Brain microvascular endothelial cell (primary cell): ENCODE measurements around the gene KRTAP10-3.

Experiments
- DNase-seq: peaks from one replicate; pipeline ENCODE4 v3.0.0-alpha.2; 2020
- H3K27ac ChIP-seq: fragments of 250-450 bp; sonication (Bioruptor Pico); 2 replicates; pipeline ENCODE4 v1.5.1; 2020; ENCODE audit warnings: mild to moderate bottlenecking, moderate library complexity
- H3K27me3 ChIP-seq: fragments of 250-450 bp; sonication (Bioruptor Pico); replicated peaks from 2 replicates; pipeline ENCODE4 v1.5.1; 2020; ENCODE audit warnings: mild to moderate bottlenecking
- H3K36me3 ChIP-seq: fragments of 250-450 bp; sonication (Bioruptor Pico); replicated peaks from 2 replicates; pipeline ENCODE4 v1.5.1; 2020; ENCODE audit warnings: mild to moderate bottlenecking
- H3K4me3 ChIP-seq: 2 replicates; pipeline ENCODE4 v1.5.1; 2011; ENCODE audit warnings: low read depth, mild to moderate bottlenecking, control low read depth, low read length, moderate library complexity
- CTCF ChIP-seq: IDR thresholded peaks from 2 replicates; pipeline ENCODE4 v1.5.1; 2011; ENCODE audit warnings: low read depth, mild to moderate bottlenecking, moderate library complexity, low read length, control low read depth, inconsistent platforms; ENCODE audit errors: missing control alignments
- in situ Hi-C: cut with HindIII; loops from 2 replicates; pipeline ENCODE4 v1.10.0; 2017; ENCODE audit warnings: low sequenced_read_pairs, low pct_ligation_motif_present

The KRTAP10-3 gene

GRCh38 chr21:44537930-44538911 is 20.4 kb downstream of the KRTAP10-3 start:
- no peaks in the 10 kb centered on the region for H3K27me3 ChIP-seq
- no peaks in the 10 kb centered on the region for H3K36me3 ChIP-seq
- in situ Hi-C loops: no loop called here
- no peak overlapping the region for H3K27ac ChIP-seq
- H3K4me3 ChIP-seq: no peak overlapping the region
- no peak for DNase-seq
- no peak for TF ChIP-seq CTCF

DNA sequence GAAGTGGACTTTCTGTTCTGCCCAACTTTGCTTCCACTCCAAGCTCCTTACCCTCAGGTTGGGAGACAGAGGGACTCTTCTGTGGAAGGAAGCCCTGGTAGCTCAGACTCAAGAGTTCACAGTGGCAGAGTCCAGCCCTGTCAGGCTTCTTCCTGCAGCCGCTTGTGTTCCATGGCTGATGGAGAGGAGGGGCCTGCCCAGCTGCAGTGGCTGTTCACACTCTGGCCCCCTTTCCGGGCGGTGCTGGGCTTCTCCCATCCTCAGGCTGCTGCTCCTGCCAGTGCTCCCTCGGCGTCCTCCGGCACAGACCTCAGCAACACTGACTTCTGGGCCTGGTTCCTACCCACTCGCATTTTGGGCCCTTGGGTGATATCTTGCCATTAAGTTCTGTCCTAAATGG is 22.6 kb downstream of the KRTAP10-3 start:
- H3K27me3 ChIP-seq: no peaks in the 10 kb centered on the region
- in situ Hi-C loops: no loop called here
- no peak for TF ChIP-seq CTCF
- H3K27ac ChIP-seq: no peak overlapping the region
- H3K4me3 ChIP-seq: no peak overlapping the region
- no peak for DNase-seq
- H3K36me3 ChIP-seq: no peaks in the 10 kb centered on the region

GRCh38 chr21:44534688-44535087 is 23.9 kb downstream of the KRTAP10-3 start:
- H3K4me3 ChIP-seq: no peak overlapping the region
- H3K36me3 ChIP-seq: no peaks in the 10 kb centered on the region
- H3K27ac ChIP-seq: no peak overlapping the region
- in situ Hi-C loops: no loop called here
- no peak for DNase-seq
- no peak for TF ChIP-seq CTCF
- no peaks in the 10 kb centered on the region for H3K27me3 ChIP-seq

- Histone ChIP-seq H3K36me3 (no peaks in the 10 kb centered on the region), H3K4me3 (no peak overlapping the region), H3K27me3 (no peaks in the 10 kb centered on the region), H3K27ac (no peak overlapping the region)
- in situ Hi-C loops: no loop called here
- DNase-seq: no peak
- TF ChIP-seq CTCF: no peak
Observed at GRCh38 chr21:44533891-44534627, 24.5 kb downstream of the KRTAP10-3 start.

DNA sequence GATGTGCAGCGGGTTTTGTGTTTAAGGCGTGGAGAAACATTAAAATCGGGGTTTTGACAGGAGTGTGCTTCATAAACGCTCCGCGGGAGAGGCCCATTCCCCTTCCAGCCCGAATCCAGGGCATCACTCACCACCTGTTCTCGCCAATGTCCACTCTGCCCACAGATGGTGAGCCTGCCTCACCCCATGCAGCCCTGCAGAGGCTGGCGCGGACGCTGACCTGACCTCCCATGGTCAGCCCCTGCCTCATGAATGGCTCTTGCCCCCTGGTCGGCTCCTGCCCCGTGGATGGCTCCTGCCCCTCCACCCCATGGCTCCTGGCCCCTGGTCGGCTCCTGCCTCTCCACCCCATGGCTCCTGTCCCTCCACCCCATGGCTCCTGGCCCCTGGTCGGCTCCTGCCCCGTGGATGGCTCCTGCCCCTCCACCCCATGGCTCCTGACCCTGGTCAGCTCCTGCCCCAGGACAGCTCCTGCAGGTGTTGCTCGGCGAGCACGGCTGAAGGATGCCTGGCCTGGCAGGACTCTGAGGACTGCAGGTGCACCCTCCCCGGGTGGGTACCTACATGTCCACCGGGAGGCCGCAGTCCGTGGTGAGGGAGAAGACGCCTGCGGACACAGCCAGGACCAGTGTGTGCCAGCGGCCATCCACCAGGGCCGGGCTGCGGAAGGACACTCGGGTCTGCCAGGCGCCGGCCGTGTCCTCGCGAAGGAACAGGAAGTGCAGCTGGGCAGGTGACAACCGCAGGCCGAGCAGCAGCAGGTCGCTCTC is 25.3 kb downstream of the KRTAP10-3 start:
- Histone ChIP-seq H3K4me3 (no peak overlapping the region), H3K36me3 (no peaks in the 10 kb centered on the region), H3K27ac (no peak overlapping the region), H3K27me3 (no peaks in the 10 kb centered on the region)
- in situ Hi-C loops: no loop called here
- no peak for DNase-seq
- no peak for TF ChIP-seq CTCF
